NCI-H1048 (cell line): ENCODE data around the gene PLA2G2C.
"Not testable (repeated sequence)": the region's sequence is repeated elsewhere in the genome, so short reads cannot be mapped to it uniquely, and the experiment has no call there.

Experiments used
- DNase-seq: peaks from one replicate; lab custom pipeline; 2025; lab: John Stamatoyannopoulos, UW

The PLA2G2C gene

DNA sequence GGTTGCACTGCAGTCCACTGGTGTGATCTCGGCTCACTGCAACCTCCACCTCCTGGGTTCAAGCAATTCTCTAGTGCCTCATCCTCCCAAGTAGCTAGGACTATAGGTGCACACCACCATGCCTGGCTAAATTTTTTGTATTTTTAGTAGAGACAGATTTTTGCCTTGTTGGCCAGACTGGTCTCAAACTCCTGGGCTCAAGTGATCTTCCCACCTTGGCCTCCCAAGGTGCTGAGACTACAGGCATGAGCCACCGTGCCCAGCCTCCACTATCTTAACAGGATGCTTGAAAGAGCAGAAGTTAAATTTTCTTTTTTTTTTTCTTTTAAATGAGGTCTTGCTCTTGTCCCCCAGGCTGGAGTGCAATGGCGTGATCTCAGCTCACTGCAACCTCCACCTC lies 55.8 kb downstream of the PLA2G2C start:
- DNase-seq: not testable (repeated sequence)

DNA sequence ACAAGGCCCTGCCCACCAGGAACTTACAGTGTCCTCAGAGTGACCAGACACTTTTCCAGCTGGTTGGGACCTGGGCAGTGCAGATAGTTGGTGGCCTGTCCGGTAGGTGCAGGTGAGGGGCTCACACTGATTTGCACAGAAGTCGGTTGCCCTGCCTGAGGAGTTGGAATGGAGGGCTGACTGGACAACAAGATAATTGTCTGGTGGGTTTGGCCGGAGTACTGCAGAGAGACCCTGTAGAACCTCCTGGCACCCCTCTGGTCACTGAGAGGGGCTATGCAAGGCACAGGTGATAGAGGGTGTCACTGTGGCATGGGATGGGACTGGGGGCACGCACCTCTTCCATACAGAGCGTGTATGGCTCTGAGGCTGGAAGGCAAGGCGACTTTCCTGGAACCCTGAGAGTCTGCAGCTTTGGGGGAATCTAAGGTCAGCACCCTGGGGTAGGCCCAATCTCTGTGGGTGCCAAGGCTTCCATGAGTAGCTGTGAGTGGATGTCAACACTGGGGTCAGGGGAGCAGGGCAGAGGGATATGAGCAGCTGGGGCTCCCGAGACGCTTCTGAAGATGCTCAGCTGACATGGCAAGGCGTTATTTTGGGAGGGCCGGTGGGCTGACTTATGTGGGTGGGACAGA lies 59.4 kb downstream of the PLA2G2C start:
- DNase-seq: no peak

DNA sequence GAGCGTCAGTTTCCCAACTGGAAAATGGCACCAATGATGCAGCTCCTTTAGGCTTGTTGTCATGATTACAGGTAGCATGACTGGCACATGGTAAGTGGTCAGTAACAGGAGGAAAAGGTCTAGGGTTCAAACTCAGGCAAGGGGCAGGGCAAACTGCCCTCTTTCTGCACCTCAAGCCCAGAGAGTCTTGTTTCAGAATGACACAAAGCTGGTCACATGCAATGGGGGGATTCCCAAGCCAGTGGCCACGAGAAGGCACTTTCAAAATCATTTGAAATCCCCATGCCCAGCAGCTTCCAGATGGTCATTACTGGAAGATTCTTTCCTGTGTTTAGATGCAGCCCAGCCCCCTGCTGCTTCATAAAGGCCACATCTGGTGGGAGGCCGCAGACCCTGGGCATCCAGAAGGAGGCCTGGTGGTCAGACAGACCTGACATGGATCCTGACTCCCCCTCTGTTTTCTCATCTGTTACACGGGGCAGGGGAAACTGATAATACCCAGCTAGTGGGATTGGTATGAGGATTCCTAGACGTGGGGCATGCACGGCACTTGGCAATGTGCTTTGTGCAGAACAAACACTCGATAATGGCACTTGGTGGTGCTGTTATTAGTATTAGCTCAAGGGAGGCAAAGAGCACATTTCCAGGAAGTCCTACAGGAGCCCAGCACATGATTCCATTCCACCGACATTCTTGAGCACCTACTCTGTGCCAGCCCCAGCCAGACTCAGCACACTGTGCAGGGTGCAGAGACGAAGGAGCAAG lies 60.1 kb downstream of the PLA2G2C start:
- no peak for DNase-seq

DNA sequence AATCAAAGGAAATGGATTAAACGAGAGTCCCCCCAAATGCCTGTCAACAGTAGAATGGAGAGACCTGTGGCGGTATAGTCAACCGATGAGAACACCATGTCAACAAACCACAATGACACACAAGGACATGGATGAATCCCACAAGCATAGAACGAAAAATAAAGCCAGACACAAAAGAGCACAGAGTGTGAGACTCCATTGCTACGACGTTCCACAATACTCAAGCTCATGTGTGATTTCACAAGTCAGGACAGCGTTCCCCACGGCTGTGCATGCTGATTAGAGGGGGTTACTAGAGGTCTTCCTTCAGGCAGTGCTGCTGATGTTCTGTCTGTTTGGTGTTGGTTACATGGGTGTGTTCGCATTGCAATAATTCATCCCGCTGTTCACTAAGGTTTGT lies 61.2 kb downstream of the PLA2G2C start:
- DNase-seq: no peak

DNA sequence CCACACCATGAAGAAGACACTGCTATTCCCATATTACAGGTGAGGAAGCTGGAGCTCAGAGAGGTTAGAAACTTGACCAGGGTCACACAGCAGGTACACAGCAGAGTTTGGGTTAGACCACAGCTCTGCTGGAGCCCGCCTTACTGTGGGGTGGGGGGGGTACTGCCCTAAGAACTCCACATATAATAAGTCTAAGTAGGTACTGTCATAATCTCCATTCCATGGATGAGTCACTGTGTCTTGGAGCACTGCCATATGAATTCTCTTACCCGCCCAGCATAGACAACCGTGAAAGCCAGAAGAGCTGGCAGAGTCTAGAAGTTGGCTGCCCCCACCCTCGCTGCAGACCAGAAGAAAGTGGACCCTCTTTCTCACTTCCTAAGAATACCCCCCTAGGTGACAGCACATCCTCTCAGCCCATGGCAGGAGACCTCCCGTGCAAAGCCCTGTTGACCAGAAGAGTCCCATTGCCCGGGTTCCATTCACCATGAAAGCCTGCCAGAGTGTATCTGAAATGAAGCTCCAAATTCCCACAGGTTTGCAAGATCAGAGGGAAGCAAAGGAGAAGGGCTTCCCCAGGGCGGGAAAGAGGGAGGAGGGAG lies 61.8 kb downstream of the PLA2G2C start:
- no peak for DNase-seq

DNA sequence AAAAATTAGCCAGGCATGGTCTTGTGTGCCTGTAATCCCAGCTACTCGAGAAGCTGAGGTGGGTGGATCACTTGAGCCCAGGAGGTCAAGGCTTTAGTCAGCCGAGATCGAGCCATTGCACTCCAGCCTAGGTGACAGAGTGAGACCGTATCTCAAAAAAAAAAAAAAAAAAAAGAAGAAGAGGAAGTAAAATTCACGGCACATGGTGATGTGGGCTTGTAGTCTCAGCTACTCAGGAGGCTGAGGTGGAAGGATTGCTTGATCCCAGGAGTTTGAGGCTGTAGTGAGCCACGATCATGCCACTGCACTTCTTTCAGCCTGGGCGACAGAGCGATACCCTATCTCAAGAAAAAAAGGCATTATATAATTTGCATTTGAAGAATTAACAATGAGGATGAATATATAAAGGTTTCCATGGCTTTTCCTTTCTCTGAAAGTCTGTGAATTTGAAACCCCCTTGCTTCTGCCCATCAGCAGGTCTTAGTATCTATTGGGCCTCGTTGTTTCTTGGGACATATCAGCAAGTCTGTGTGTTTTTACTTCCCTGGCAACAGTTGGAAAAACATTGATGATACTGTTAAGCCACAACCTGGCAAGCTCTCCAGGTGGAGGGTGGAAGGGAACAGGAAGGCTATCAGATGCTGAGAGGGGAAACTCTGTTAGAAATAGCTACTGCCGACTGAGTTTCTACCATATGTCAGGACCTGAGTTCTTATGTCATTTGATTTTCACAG lies 62.4 kb downstream of the PLA2G2C start:
- DNase-seq: no peak

DNA sequence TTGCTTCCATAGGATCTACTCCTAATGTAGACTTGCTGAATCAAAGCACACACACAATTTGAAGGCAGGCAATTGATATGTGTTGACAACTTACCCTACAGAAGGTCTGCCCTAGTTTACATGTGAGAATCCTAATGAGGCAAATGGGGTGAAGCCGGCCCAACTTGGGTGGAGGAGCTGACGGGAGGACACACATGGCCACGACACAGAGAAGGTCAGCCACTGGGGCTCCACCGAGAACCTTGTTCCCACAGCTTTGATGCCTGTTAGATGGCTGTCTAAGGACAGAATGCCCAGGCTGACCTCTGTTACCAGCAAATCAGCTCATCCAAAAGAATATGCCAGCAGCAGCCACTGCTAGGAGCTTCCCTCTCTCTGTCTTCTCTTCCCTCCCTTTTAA lies 65.5 kb downstream of the PLA2G2C start:
- DNase-seq: no peak

DNA sequence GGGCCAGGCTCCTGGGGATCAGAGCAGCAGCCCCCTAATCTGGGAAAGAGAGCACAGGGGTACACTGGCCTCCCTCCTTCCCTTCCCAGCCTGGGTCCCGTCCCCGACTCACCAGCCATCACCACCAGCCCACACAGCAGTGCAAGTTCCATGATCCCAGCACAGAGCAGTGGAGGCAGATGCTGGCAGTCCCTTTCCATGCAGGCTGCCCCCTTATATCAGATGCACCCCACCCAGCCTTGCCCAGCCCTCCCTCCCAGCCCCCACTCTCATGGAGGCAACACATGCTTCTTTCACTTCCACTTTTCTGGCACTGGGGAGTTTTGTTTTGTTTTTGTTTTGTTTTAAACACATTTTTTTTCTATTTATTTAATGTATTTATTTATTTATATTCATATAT lies 67.0 kb downstream of the PLA2G2C start, which contains the start of gene PLA2G2D:
PLA2G2D (minus strand) TSS at position 190 of the 400 bp plus-strand sequence; CDS start at position 152, 38 bp downstream.
- no peak for DNase-seq

DNA sequence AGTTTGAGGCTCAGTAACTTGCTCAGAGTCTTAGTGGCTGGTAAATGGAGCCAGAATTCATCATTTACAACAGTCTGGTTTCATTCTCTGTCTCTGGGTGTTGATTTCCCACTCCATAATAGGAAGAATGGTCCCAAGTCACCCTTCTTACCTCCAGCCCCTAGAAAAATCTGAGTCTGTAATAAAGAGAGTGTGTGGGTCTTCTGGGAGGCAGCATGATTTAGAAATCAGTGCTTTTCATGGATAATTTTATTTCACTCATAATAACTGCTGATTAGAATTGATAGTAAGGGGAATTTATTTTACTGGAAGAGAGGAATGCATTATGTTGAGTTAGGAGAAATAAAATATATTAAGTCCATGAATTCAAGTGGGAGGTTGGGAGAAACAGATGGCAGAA lies 69.1 kb downstream of the PLA2G2C start:
- no peak for DNase-seq

DNA sequence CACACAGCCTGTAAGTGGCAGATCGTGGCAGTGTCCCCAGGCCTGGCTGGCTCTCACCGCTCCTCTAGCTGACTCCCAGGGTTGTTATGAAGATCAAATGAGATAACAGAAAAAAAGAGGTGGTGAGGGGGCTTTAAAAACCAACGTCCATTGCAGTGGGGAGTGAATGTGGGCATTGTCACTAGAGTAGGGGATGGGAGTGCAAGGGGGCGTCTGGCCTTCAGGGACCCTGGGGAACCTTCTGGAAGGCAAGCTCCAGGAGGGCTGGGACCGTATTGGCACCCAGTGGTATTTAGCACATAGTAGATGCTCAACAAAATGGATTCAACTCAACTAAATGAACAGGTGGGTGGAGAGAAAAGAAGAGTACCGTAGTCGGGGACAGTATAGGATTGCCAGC lies 70.4 kb downstream of the PLA2G2C start:
- no peak for DNase-seq

DNA sequence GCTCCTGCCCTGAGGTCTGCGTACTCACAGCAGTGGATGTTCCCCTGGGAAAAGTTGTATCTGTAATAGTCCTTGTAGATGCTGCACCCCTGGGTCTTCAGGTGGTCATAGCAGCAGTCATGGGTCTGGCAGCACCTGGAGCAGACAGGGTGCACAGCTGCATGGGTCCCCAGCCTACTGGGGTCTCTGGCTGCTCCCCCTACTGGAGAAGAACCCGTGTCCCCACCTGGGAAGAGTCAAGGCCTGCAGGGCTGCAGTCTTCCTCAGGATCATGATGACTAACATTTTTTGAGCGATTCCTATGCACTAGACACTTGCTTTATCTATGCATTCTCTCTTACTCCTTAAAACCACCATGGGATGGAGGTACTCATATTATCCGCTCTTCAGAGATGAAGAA lies 70.8 kb downstream of the PLA2G2C start:
- no peak for DNase-seq

DNA sequence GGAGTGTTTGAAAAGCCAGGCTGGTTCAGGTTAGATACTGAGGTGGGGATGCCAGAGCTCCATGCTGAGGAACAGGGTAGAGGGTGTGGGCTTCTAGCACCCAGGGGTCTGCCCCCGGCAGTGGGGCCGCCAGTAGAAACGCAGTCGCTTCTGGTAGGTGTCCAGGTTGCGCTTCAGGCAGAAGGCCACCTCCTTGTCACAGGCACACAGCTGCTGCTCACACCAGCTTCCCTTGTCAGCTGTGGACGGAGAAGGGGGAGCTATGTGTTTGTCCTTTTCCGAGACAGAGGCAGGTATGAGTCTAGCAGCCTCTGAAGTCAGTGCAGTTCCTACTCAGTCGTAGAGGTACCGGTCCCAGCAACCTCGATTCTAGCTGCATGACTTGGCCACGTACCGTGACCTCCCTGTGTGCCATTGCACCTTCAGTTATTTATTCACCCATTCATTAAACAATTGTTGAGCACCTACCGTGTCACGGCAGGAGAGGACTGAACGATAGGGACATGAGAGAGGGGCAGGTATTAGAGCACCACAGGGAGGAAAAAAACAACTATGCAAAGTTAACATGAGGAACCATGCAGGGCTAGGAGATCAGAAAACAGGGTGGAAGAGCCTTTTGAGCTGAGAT lies 72.2 kb downstream of the PLA2G2C start:
- no peak for DNase-seq
